Kidney epithelial cell (primary cell): ENCODE data around the gene ARHGAP24. TPM values are rescaled to one million over a fixed set of nuclear protein-coding genes. Genes with fewer than 3 reads are reported as not detected.
A peak's percentile ranks its signal among the peaks of the same experiment; 100 is the strongest.

ENCODE experiments used
- DNase-seq: peaks from one replicate; pipeline ENCODE4 v3.0.0-alpha.2; 2010; ENCODE audit warnings: low read depth
- H3K27me3 ChIP-seq: 2 replicates; pipeline ENCODE4 v1.6.0; 2011; ENCODE audit warnings: low read length; ENCODE audit not compliant: control insufficient read depth, insufficient read depth
- H3K36me3 ChIP-seq: 2 replicates; pipeline ENCODE4 v1.5.1; 2011; ENCODE audit warnings: low read length; ENCODE audit not compliant: control insufficient read depth, insufficient read depth
- H3K4me3 ChIP-seq: 2 replicates; pipeline ENCODE4 v1.5.1; 2011; ENCODE audit warnings: low read depth, mild to moderate bottlenecking, control low read depth, low read length
- CTCF ChIP-seq: IDR thresholded peaks from 2 replicates; pipeline ENCODE4 v1.5.1; 2011; ENCODE audit warnings: mild to moderate bottlenecking, moderate library complexity, low read length, control low read depth, inconsistent platforms; ENCODE audit not compliant: insufficient read depth, poor library complexity, severe bottlenecking
- total RNA-seq: library from RNA; depleted of rRNA; stranded (reverse); fragments of >200 nt; gene quantifications from 2 replicates; pipeline ENCODE4 v1.2.3, GENCODE V29; 2015

ARHGAP24 gene
- total RNA-seq, 1 donor from 2014 or later: 9.6 TPM

GRCh38 chr4:85455942-85456341 is 19.0 kb upstream of the ARHGAP24 start:
- no peak for TF ChIP-seq CTCF
- H3K27me3 ChIP-seq: no peaks in the 10 kb centered on the region
- no peak for DNase-seq
- no peaks in the 10 kb centered on the region for H3K36me3 ChIP-seq
- H3K4me3 ChIP-seq: no peak overlapping the region

- TF ChIP-seq CTCF: no peak
Observed at GRCh38 chr4:85457752-85458467, 17.0 kb upstream of the ARHGAP24 start.

GRCh38 chr4:85459736-85460135 is 15.2 kb upstream of the ARHGAP24 start:
- TF ChIP-seq CTCF: no peak
- H3K27me3 ChIP-seq: no peaks in the 10 kb centered on the region
- H3K36me3 ChIP-seq: no peaks in the 10 kb centered on the region
- no peak for DNase-seq
- H3K4me3 ChIP-seq: no peak overlapping the region

More at GRCh38 chr4:85457752-85458467, 17.0 kb upstream of the ARHGAP24 start:
- H3K27me3 ChIP-seq: no peaks in the 10 kb centered on the region
- no peak overlapping the region for H3K4me3 ChIP-seq
- H3K36me3 ChIP-seq: no peaks in the 10 kb centered on the region
- DNase-seq: no peak

- DNase-seq: no peak
- no peak for TF ChIP-seq CTCF
- Histone ChIP-seq H3K36me3 (no peaks in the 10 kb centered on the region), H3K4me3 (no peak overlapping the region), H3K27me3 (no peaks in the 10 kb centered on the region)
Observed at GRCh38 chr4:85474356-85474755, 594 bp upstream of the ARHGAP24 start.

GRCh38 chr4:85475631-85476233 is 782 bp downstream of the ARHGAP24 start:
- DNase-seq: no peak
- H3K27me3 ChIP-seq: no peaks in the 10 kb centered on the region
- no peaks in the 10 kb centered on the region for H3K36me3 ChIP-seq
- H3K4me3 ChIP-seq: peak overlapping the region; percentile 64
- TF ChIP-seq CTCF: no peak

GRCh38 chr4:85476381-85476780 is 1.4 kb downstream of the ARHGAP24 start:
- Histone ChIP-seq H3K27me3 (no peaks in the 10 kb centered on the region), H3K36me3 (no peaks in the 10 kb centered on the region), H3K4me3 (no peak overlapping the region)
- TF ChIP-seq CTCF: no peak
- no peak for DNase-seq
